ENCODE measurements around the gene SEC14L3. TPM values are rescaled to one million over a fixed set of nuclear protein-coding genes. Genes with fewer than 3 reads are reported as not detected.

SEC14L3 gene
- polyA plus RNA-seq, 1 of the 3 experiments (the other 2 are of a cell fraction), result not detected

DNA sequence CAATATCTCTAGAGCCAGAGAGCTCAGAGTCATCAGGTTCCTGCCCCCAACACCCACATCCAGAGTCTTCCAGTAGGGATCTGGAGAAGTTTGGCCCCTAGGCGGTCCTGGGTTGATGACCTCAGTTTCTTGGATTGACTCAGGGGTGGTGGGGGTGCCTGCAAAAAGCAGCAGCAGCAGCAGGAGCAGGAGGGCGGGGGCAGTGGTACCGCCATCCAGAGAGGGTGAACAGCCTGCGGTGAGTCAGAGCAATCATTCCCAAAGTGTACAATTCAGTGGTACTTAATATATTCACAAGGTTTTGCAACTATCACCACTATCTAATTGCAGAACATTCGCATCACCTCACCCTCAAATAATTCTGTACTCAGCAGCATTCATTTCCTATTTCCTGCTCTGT, 9.9 kb upstream of the SEC14L3 start:
- 39% methylated on average over 2 of the region's 5 CpGs for WGBS (ENCODE audit: low lambda C conversion rate)
- H3K4me2 ChIP-seq, result no peak overlapping the region
- CTCF ChIA-PET, result no interaction called here

More for the DNA sequence above, 9.9 kb upstream of the SEC14L3 start:
- Histone ChIP-seq H3K4me1 (ENCODE audit: control insufficient read depth in 1 of 2, insufficient read depth in 2 of 2, low read depth in 1 of 2, low read length in 1 of 2) (no peaks in the 10 kb centered on the region), H3K9ac (no peak overlapping the region), H3K9me2 (no peaks in the 10 kb centered on the region), H3K9me3 (no peaks in the 10 kb centered on the region), H3K36me3 (replicated peaks in 1 of 2; ENCODE audit: control insufficient read depth in 1 of 2, insufficient read depth in 2 of 2, low read length in 1 of 2) (no peaks in the 10 kb centered on the region), H3K79me2 (ENCODE audit: insufficient read depth) (no peaks in the 10 kb centered on the region), H2AFZ (ENCODE audit: low read depth) (no peak overlapping the region), H3K27me3 (ENCODE audit: insufficient read depth) (peaks cover 15% of the 10 kb centered on the region; the same call in 1 of the 2 replicates), H3F3A (replicated peaks; ENCODE audit: insufficient read depth) (no peaks in the 10 kb centered on the region), H3K4me3 (ENCODE audit: low read depth in 2 of 2, low read length in 1 of 2) (no peak overlapping the region), H3K27ac (ENCODE audit: low read depth in 2 of 2, low read length in 1 of 2) (no peak overlapping the region), H4K20me1 (ENCODE audit: insufficient read depth) (no peaks in the 10 kb centered on the region)
- POLR2A ChIA-PET, result no interaction called here
- DNase-seq, result no peak
- TF ChIP-seq ELF1 (IDR thresholded peaks at IDR 0.05) (no peak), FOXM1 (IDR thresholded peaks at IDR 0.05; ENCODE audit: low read depth) (no peak), SMC3 (IDR thresholded peaks at IDR 0.05; ENCODE audit: low read depth, low read length) (no peak), GABPA (IDR thresholded peaks at IDR 0.05; ENCODE audit: low read depth) (no peak), CTCF (IDR thresholded peaks at IDR 0.05) (no peak), CHD2 (IDR thresholded peaks at IDR 0.05; ENCODE audit: low read length, partially characterized antibody) (no peak), RCOR1 (IDR thresholded peaks at IDR 0.05; ENCODE audit: low read length) (no peak), MXI1 (IDR thresholded peaks at IDR 0.05; ENCODE audit: low read depth, low read length) (no peak), EZH2phosphoT487 (IDR thresholded peaks at IDR 0.05; ENCODE audit: borderline replicate concordance, low read depth) (no peak), JUND (IDR thresholded peaks at IDR 0.05) (no peak), MEF2A (IDR thresholded peaks at IDR 0.05; ENCODE audit: borderline replicate concordance, low read depth) (no peak), USF1 (IDR thresholded peaks at IDR 0.05; ENCODE audit: borderline replicate concordance, low read depth) (no peak)
- TF ChIP-seq, protein P1, sequence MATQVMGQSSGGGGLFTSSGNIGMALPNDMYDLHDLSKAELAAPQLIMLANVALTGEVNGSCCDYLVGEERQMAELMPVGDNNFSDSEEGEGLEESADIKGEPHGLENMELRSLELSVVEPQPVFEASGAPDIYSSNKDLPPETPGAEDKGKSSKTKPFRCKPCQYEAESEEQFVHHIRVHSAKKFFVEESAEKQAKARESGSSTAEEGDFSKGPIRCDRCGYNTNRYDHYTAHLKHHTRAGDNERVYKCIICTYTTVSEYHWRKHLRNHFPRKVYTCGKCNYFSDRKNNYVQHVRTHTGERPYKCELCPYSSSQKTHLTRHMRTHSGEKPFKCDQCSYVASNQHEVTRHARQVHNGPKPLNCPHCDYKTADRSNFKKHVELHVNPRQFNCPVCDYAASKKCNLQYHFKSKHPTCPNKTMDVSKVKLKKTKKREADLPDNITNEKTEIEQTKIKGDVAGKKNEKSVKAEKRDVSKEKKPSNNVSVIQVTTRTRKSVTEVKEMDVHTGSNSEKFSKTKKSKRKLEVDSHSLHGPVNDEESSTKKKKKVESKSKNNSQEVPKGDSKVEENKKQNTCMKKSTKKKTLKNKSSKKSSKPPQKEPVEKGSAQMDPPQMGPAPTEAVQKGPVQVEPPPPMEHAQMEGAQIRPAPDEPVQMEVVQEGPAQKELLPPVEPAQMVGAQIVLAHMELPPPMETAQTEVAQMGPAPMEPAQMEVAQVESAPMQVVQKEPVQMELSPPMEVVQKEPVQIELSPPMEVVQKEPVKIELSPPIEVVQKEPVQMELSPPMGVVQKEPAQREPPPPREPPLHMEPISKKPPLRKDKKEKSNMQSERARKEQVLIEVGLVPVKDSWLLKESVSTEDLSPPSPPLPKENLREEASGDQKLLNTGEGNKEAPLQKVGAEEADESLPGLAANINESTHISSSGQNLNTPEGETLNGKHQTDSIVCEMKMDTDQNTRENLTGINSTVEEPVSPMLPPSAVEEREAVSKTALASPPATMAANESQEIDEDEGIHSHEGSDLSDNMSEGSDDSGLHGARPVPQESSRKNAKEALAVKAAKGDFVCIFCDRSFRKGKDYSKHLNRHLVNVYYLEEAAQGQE (IDR thresholded peaks at IDR 0.05; ENCODE audit: low read depth, low read length), result no peak
- TF ChIP-seq, protein P2, sequence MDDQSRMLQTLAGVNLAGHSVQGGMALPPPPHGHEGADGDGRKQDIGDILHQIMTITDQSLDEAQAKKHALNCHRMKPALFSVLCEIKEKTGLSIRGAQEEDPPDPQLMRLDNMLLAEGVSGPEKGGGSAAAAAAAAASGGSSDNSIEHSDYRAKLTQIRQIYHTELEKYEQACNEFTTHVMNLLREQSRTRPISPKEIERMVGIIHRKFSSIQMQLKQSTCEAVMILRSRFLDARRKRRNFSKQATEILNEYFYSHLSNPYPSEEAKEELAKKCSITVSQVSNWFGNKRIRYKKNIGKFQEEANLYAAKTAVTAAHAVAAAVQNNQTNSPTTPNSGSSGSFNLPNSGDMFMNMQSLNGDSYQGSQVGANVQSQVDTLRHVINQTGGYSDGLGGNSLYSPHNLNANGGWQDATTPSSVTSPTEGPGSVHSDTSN (IDR thresholded peaks at IDR 0.05), result no peak
- TF ChIP-seq, protein P3, sequence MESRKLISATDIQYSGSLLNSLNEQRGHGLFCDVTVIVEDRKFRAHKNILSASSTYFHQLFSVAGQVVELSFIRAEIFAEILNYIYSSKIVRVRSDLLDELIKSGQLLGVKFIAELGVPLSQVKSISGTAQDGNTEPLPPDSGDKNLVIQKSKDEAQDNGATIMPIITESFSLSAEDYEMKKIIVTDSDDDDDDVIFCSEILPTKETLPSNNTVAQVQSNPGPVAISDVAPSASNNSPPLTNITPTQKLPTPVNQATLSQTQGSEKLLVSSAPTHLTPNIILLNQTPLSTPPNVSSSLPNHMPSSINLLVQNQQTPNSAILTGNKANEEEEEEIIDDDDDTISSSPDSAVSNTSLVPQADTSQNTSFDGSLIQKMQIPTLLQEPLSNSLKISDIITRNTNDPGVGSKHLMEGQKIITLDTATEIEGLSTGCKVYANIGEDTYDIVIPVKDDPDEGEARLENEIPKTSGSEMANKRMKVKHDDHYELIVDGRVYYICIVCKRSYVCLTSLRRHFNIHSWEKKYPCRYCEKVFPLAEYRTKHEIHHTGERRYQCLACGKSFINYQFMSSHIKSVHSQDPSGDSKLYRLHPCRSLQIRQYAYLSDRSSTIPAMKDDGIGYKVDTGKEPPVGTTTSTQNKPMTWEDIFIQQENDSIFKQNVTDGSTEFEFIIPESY (IDR thresholded peaks at IDR 0.05; ENCODE audit: borderline replicate concordance, low read depth), result no peak

Data from SK-N-SH (cell line).